ENCODE data around the gene TDRD10. TPM values are rescaled to one million over a fixed set of nuclear protein-coding genes. Genes with fewer than 3 reads are reported as not detected.

TDRD10 gene
- total and polyA plus RNA-seq, 2 donors (not counting 1 experiment from before 2014, with no cell fraction given), result 0.06 TPM; not detected in 1

- Mint-ChIP-seq H3K4me3 (peak overlapping the region; percentile 75), H3K27ac (no peak overlapping the region), H3K4me1 (peaks cover 28% of the 10 kb centered on the region), H3K27me3 (peaks cover 32% of the 10 kb centered on the region), H3K9me3 (ENCODE audit: insufficient read depth) (no peaks in the 10 kb centered on the region)
- Histone ChIP-seq H3K27me3 (replicated peaks in 1 of 4; ENCODE audit: control extremely low read depth in 1 of 4, control insufficient read depth in 3 of 4, insufficient read depth in 4 of 4, low read length in 3 of 4) (peaks cover 0 to 51% (median 30%) of the 10 kb centered on the region in 4 experiments), H2AFZ (ENCODE audit: insufficient read depth, low read depth, low read length, poor library complexity, severe bottlenecking) (peak overlapping the region; percentile 67), H4K20me1 (ENCODE audit: control insufficient read depth, insufficient read depth, low read length, poor library complexity, severe bottlenecking) (no peaks in the 10 kb centered on the region), H3K27ac (ENCODE audit: low read length in 2 of 2) (no peak overlapping the region), H3K9me3 (ENCODE audit: control extremely low read depth in 1 of 3, control insufficient read depth in 2 of 3, insufficient read depth in 1 of 3, low read length in 2 of 3) (peaks cover 0 to 14% (median 4%) of the 10 kb centered on the region in 3 donors), H3K36me3 (replicated peaks in 1 of 2; ENCODE audit: control extremely low read depth in 1 of 2, control insufficient read depth in 1 of 2, extremely low read depth in 1 of 2, insufficient read depth in 2 of 2, low read length in 1 of 2) (no peaks in the 10 kb centered on the region), H3K4me2 (replicated peaks; ENCODE audit: low read depth, low read length, poor library complexity, severe bottlenecking) (peak overlapping the region; percentile 89), H3K79me2 (ENCODE audit: control insufficient read depth, insufficient read depth, low read length) (no peaks in the 10 kb centered on the region), H3K4me3 (ENCODE audit: control extremely low read depth in 1 of 5, extremely low read depth in 1 of 5, insufficient read depth in 1 of 5, low read depth in 2 of 5, low read length in 4 of 5) (peak overlapping the region in 3 of 5 experiments; percentile 7 to 50 (median 44)), H3K9ac (ENCODE audit: low read length) (peak overlapping the region; percentile 57), H3K4me1 (ENCODE audit: control insufficient read depth in 2 of 2, insufficient read depth in 2 of 2, low read length in 2 of 2) (peaks cover 23 to 28% of the 10 kb centered on the region in 2 donors)
- intact Hi-C loops (cut with micrococcal nuclease), result no loop called here
- POLR2A ChIA-PET, result no interaction called here
- DNase-seq (peak; percentile 49), ATAC-seq (ENCODE audit: low read depth) (peak; percentile 18)
- TF ChIP-seq EZH2 (IDR thresholded peaks at IDR 0.05; ENCODE audit: borderline replicate concordance, insufficient read depth, low read depth, low read length, poor library complexity, severe bottlenecking), result peak; percentile 44
- TF ChIP-seq CTCF (IDR thresholded peaks at IDR 0.05), result no peak
- CTCF ChIA-PET, result interaction anchor here (0.9 to 1.7 kb wide), 2 partner anchors 22 to 45 kb away, joined by 3 to 8 read pairs; no protein-coding TSS in a partner anchor
- 26% methylated on average over 54 of the region's 54 CpGs for WGBS (ENCODE audit: insufficient coverage)
Observed at GRCh38 chr1:154501423-154502065, 475 bp upstream of the TDRD10 start.

- Histone ChIP-seq H4K20me1 (ENCODE audit: control insufficient read depth, insufficient read depth, low read length, poor library complexity, severe bottlenecking) (no peaks in the 10 kb centered on the region), H3K27ac (ENCODE audit: low read length in 2 of 2) (no peak overlapping the region), H2AFZ (ENCODE audit: insufficient read depth, low read depth, low read length, poor library complexity, severe bottlenecking) (peak overlapping the region; percentile 67), H3K9me3 (ENCODE audit: control extremely low read depth in 1 of 3, control insufficient read depth in 2 of 3, insufficient read depth in 1 of 3, low read length in 2 of 3) (peaks cover 0 to 14% (median 4%) of the 10 kb centered on the region in 3 donors), H3K4me3 (ENCODE audit: control extremely low read depth in 1 of 5, extremely low read depth in 1 of 5, insufficient read depth in 1 of 5, low read depth in 2 of 5, low read length in 4 of 5) (peak overlapping the region in 3 of 5 experiments; percentile 38 to 50 (median 44)), H3K79me2 (ENCODE audit: control insufficient read depth, insufficient read depth, low read length) (no peaks in the 10 kb centered on the region), H3K27me3 (replicated peaks in 1 of 4; ENCODE audit: control extremely low read depth in 1 of 4, control insufficient read depth in 3 of 4, insufficient read depth in 4 of 4, low read length in 3 of 4) (peaks cover 0 to 61% (median 31%) of the 10 kb centered on the region in 4 experiments), H3K36me3 (replicated peaks in 1 of 2; ENCODE audit: control extremely low read depth in 1 of 2, control insufficient read depth in 1 of 2, extremely low read depth in 1 of 2, insufficient read depth in 2 of 2, low read length in 1 of 2) (no peaks in the 10 kb centered on the region), H3K4me1 (ENCODE audit: control insufficient read depth in 2 of 2, insufficient read depth in 2 of 2, low read length in 2 of 2) (peaks cover 13 to 17% of the 10 kb centered on the region in 2 donors), H3K9ac (ENCODE audit: low read length) (peak overlapping the region; percentile 57), H3K4me2 (replicated peaks; ENCODE audit: low read depth, low read length, poor library complexity, severe bottlenecking) (peak overlapping the region; percentile 89)
- H3K9me3 Mint-ChIP-seq (ENCODE audit: insufficient read depth), result no peaks in the 10 kb centered on the region
- DNase-seq, result no peak
- peak overlapping the region; percentile 76 for H3K4me3 Mint-ChIP-seq
- peak; percentile 49 for TF ChIP-seq EZH2 (IDR thresholded peaks at IDR 0.05; ENCODE audit: borderline replicate concordance, insufficient read depth, low read depth, low read length, poor library complexity, severe bottlenecking)
- TF ChIP-seq CTCF (IDR thresholded peaks at IDR 0.05), result no peak
- ChIA-PET CTCF (no interaction called here), POLR2A (no interaction called here)
- peak; percentile 33 for ATAC-seq (ENCODE audit: low read depth)
- WGBS (ENCODE audit: insufficient coverage), result 26% methylated on average over 43 of the region's 43 CpGs
- H3K4me1 Mint-ChIP-seq, result peaks cover 21% of the 10 kb centered on the region
- intact Hi-C loops (cut with micrococcal nuclease), result no loop called here
- peaks cover 41% of the 10 kb centered on the region for H3K27me3 Mint-ChIP-seq
- H3K27ac Mint-ChIP-seq, result no peak overlapping the region
Observed at GRCh38 chr1:154502744-154503115, 711 bp downstream of the TDRD10 start.

Measured in B cell (primary cell).